Measurements from ENCODE around the gene CFAP20DC.

Gene CFAP20DC

GRCh38 chr3:58962040-58962651 lies 87.7 kb downstream of the CFAP20DC start:
- Histone ChIP-seq H3K9ac (ENCODE audit: low read depth, low read length) (no peak overlapping the region), H3K4me1 (ENCODE audit: control insufficient read depth, insufficient read depth, low read length) (no peaks in the 10 kb centered on the region), H3K9me3 (ENCODE audit: control insufficient read depth, insufficient read depth, low read length) (no peaks in the 10 kb centered on the region), H3K4me3 (ENCODE audit: low read depth, low read length) (no peak overlapping the region), H3K27me3 (ENCODE audit: control insufficient read depth, insufficient read depth, low read length) (no peaks in the 10 kb centered on the region), H3K36me3 (ENCODE audit: control insufficient read depth, insufficient read depth, low read length) (no peaks in the 10 kb centered on the region)

GRCh38 chr3:58955308-58955707 lies 94.5 kb downstream of the CFAP20DC start:
- Histone ChIP-seq H3K36me3 (ENCODE audit: control insufficient read depth, insufficient read depth, low read length) (no peaks in the 10 kb centered on the region), H3K27me3 (ENCODE audit: control insufficient read depth, insufficient read depth, low read length) (no peaks in the 10 kb centered on the region), H3K9ac (ENCODE audit: low read depth, low read length) (no peak overlapping the region), H3K4me3 (ENCODE audit: low read depth, low read length) (no peak overlapping the region), H3K4me1 (ENCODE audit: control insufficient read depth, insufficient read depth, low read length) (peaks cover 5% of the 10 kb centered on the region), H3K9me3 (ENCODE audit: control insufficient read depth, insufficient read depth, low read length) (no peaks in the 10 kb centered on the region)

- H3K4me1 ChIP-seq (ENCODE audit: control insufficient read depth, insufficient read depth, low read length): peaks cover 5% of the 10 kb centered on the region
- H3K9ac ChIP-seq (ENCODE audit: low read depth, low read length): no peak overlapping the region
- H3K27me3 ChIP-seq (ENCODE audit: control insufficient read depth, insufficient read depth, low read length): no peaks in the 10 kb centered on the region
- H3K36me3 ChIP-seq (ENCODE audit: control insufficient read depth, insufficient read depth, low read length): no peaks in the 10 kb centered on the region
- no peaks in the 10 kb centered on the region for H3K9me3 ChIP-seq (ENCODE audit: control insufficient read depth, insufficient read depth, low read length)
- no peak overlapping the region for H3K4me3 ChIP-seq (ENCODE audit: low read depth, low read length)
These were observed 96.5 kb downstream of the CFAP20DC start for GRCh38 chr3:58953288-58953687.

GRCh38 chr3:58952128-58952917 lies 97.5 kb downstream of the CFAP20DC start:
- peaks cover 5% of the 10 kb centered on the region for H3K4me1 ChIP-seq (ENCODE audit: control insufficient read depth, insufficient read depth, low read length)
- H3K9ac ChIP-seq (ENCODE audit: low read depth, low read length): no peak overlapping the region
- H3K36me3 ChIP-seq (ENCODE audit: control insufficient read depth, insufficient read depth, low read length): no peaks in the 10 kb centered on the region
- no peaks in the 10 kb centered on the region for H3K27me3 ChIP-seq (ENCODE audit: control insufficient read depth, insufficient read depth, low read length)
- no peaks in the 10 kb centered on the region for H3K9me3 ChIP-seq (ENCODE audit: control insufficient read depth, insufficient read depth, low read length)
- no peak overlapping the region for H3K4me3 ChIP-seq (ENCODE audit: low read depth, low read length)

GRCh38 chr3:58948018-58948417 lies 101.8 kb downstream of the CFAP20DC start:
- Histone ChIP-seq H3K4me3 (ENCODE audit: low read depth, low read length) (no peak overlapping the region), H3K27me3 (ENCODE audit: control insufficient read depth, insufficient read depth, low read length) (no peaks in the 10 kb centered on the region), H3K4me1 (ENCODE audit: control insufficient read depth, insufficient read depth, low read length) (no peaks in the 10 kb centered on the region), H3K36me3 (ENCODE audit: control insufficient read depth, insufficient read depth, low read length) (no peaks in the 10 kb centered on the region), H3K9ac (ENCODE audit: low read depth, low read length) (no peak overlapping the region), H3K9me3 (ENCODE audit: control insufficient read depth, insufficient read depth, low read length) (no peaks in the 10 kb centered on the region)

GRCh38 chr3:58946875-58947274 lies 103.0 kb downstream of the CFAP20DC start:
- no peak overlapping the region for H3K4me3 ChIP-seq (ENCODE audit: low read depth, low read length)
- H3K9me3 ChIP-seq (ENCODE audit: control insufficient read depth, insufficient read depth, low read length): no peaks in the 10 kb centered on the region
- no peak overlapping the region for H3K9ac ChIP-seq (ENCODE audit: low read depth, low read length)
- H3K4me1 ChIP-seq (ENCODE audit: control insufficient read depth, insufficient read depth, low read length): no peaks in the 10 kb centered on the region
- no peaks in the 10 kb centered on the region for H3K27me3 ChIP-seq (ENCODE audit: control insufficient read depth, insufficient read depth, low read length)
- no peaks in the 10 kb centered on the region for H3K36me3 ChIP-seq (ENCODE audit: control insufficient read depth, insufficient read depth, low read length)

- Histone ChIP-seq H3K9ac (ENCODE audit: low read depth, low read length) (no peak overlapping the region), H3K9me3 (ENCODE audit: control insufficient read depth, insufficient read depth, low read length) (no peaks in the 10 kb centered on the region), H3K4me1 (ENCODE audit: control insufficient read depth, insufficient read depth, low read length) (no peaks in the 10 kb centered on the region), H3K36me3 (ENCODE audit: control insufficient read depth, insufficient read depth, low read length) (no peaks in the 10 kb centered on the region), H3K4me3 (ENCODE audit: low read depth, low read length) (no peak overlapping the region), H3K27me3 (ENCODE audit: control insufficient read depth, insufficient read depth, low read length) (no peaks in the 10 kb centered on the region)
These were observed 111.8 kb downstream of the CFAP20DC start for GRCh38 chr3:58938057-58938456.

- Histone ChIP-seq H3K9ac (ENCODE audit: low read depth, low read length) (no peak overlapping the region), H3K36me3 (ENCODE audit: control insufficient read depth, insufficient read depth, low read length) (no peaks in the 10 kb centered on the region), H3K4me3 (ENCODE audit: low read depth, low read length) (no peak overlapping the region), H3K4me1 (ENCODE audit: control insufficient read depth, insufficient read depth, low read length) (no peaks in the 10 kb centered on the region), H3K9me3 (ENCODE audit: control insufficient read depth, insufficient read depth, low read length) (no peaks in the 10 kb centered on the region), H3K27me3 (ENCODE audit: control insufficient read depth, insufficient read depth, low read length) (no peaks in the 10 kb centered on the region)
These were observed 125.2 kb downstream of the CFAP20DC start for GRCh38 chr3:58924578-58924977.

GRCh38 chr3:58900386-58900785 lies 149.4 kb downstream of the CFAP20DC start:
- H3K36me3 ChIP-seq (ENCODE audit: control insufficient read depth, insufficient read depth, low read length): no peaks in the 10 kb centered on the region
- no peak overlapping the region for H3K4me3 ChIP-seq (ENCODE audit: low read depth, low read length)
- peaks cover 3% of the 10 kb centered on the region for H3K4me1 ChIP-seq (ENCODE audit: control insufficient read depth, insufficient read depth, low read length)
- H3K9ac ChIP-seq (ENCODE audit: low read depth, low read length): no peak overlapping the region
- no peaks in the 10 kb centered on the region for H3K27me3 ChIP-seq (ENCODE audit: control insufficient read depth, insufficient read depth, low read length)
- H3K9me3 ChIP-seq (ENCODE audit: control insufficient read depth, insufficient read depth, low read length): no peaks in the 10 kb centered on the region

GRCh38 chr3:58899953-58900298 lies 149.9 kb downstream of the CFAP20DC start:
- Histone ChIP-seq H3K4me1 (ENCODE audit: control insufficient read depth, insufficient read depth, low read length) (peaks cover 3% of the 10 kb centered on the region), H3K4me3 (ENCODE audit: low read depth, low read length) (no peak overlapping the region), H3K9ac (ENCODE audit: low read depth, low read length) (no peak overlapping the region)

GRCh38 chr3:58899159-58899952 lies 150.5 kb downstream of the CFAP20DC start:
- Histone ChIP-seq H3K36me3 (ENCODE audit: control insufficient read depth, insufficient read depth, low read length) (no peaks in the 10 kb centered on the region), H3K4me1 (ENCODE audit: control insufficient read depth, insufficient read depth, low read length) (peaks cover 3% of the 10 kb centered on the region), H3K9ac (ENCODE audit: low read depth, low read length) (no peak overlapping the region), H3K9me3 (ENCODE audit: control insufficient read depth, insufficient read depth, low read length) (no peaks in the 10 kb centered on the region), H3K27me3 (ENCODE audit: control insufficient read depth, insufficient read depth, low read length) (no peaks in the 10 kb centered on the region), H3K4me3 (ENCODE audit: low read depth, low read length) (no peak overlapping the region)

More at GRCh38 chr3:58899953-58900298, 149.9 kb downstream of the CFAP20DC start:
- Histone ChIP-seq H3K36me3 (ENCODE audit: control insufficient read depth, insufficient read depth, low read length) (no peaks in the 10 kb centered on the region), H3K27me3 (ENCODE audit: control insufficient read depth, insufficient read depth, low read length) (no peaks in the 10 kb centered on the region), H3K9me3 (ENCODE audit: control insufficient read depth, insufficient read depth, low read length) (no peaks in the 10 kb centered on the region)
